Suprapubic skin (tissue), 4 donors: Measurements from ENCODE around the gene MSANTD4.

Experiments used
- POLR2A ChIP-seq, 2 donors: fragments of 450-650 bp; IDR thresholded peaks; one replicate each; pipeline ENCODE4 v1.6.1; 2017; ENCODE audit warnings: antibody characterized with exemption in 2 of 2, mild to moderate bottlenecking in 2 of 2, moderate library complexity in 2 of 2
- POLR2AphosphoS5 ChIP-seq, 3 donors: sonication (generic); formaldehyde crosslinking; IDR thresholded peaks; one replicate each; pipeline ENCODE4 v1.6.1; 2017; ENCODE audit warnings: antibody characterized with exemption in 3 of 3

DNA sequence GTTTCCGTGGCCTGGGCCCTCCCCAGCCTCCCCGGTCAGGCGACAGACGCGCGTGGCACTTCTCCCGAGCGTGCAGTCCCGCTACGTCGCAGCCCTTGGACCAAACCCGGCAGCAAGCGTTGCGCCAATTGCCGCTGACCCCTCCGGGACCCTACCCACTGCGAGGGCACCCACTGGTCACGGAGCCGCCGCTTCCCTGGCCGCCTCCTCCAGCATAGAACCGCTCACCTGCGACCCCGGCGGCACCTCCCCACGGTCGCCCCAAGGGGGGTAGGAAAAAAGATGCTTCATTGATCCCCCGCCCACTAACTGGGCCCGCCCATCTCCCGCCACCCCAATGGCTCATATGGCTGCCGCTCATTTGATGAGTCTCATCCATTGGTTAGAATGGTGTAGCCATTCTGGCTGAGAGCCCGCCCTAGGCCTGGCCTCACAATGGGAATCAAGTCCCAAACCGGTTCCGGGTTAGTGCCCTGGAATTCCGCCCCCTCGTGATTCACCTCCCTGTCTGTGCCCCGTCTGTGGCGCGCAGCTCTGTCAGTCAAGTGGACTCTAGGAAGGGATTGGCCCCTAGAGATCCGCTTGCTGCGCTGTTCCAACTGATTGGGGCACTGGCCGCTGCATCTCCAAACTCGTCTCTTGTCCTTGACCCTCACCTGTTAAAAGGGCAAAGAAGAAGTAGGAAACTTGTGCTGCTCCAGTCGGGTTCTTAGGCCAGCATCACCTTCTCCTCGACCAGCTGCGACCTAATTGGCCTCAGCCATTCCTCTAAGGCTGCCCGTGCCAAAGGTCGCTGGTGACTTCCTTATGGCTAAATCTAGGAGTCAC is at the start of gene MSANTD4:
- TF ChIP-seq POLR2A (IDR thresholded peaks at IDR 0.05) (peak in 1 of 2 donors; percentile 22), POLR2AphosphoS5 (IDR thresholded peaks at IDR 0.05) (peak in 1 of 3 donors; percentile 23)
